GM10266 (cell line): ENCODE measurements around the gene CIT.
"Not testable (repeated sequence)": the region's sequence is repeated elsewhere in the genome, so short reads cannot be mapped to it uniquely, and the experiment has no call there.

ENCODE experiments used
- DNase-seq: peaks from one replicate; pipeline ENCODE4 v3.0.0; 2012; ENCODE audit errors: extremely low spot score
- CTCF ChIP-seq: IDR thresholded peaks from 2 replicates; pipeline ENCODE4 v1.5.1; 2012; ENCODE audit warnings: mild to moderate bottlenecking, low read depth; ENCODE audit not compliant: control insufficient read depth, insufficient read depth; ENCODE audit errors: missing control alignments

Gene CIT

GRCh38 chr12:119715268-119715620, 161.9 kb downstream of the CIT start:
- no peak for DNase-seq
- no peak for TF ChIP-seq CTCF

GRCh38 chr12:119714614-119715267, 162.4 kb downstream of the CIT start:
- TF ChIP-seq CTCF: no peak
- DNase-seq: no peak

- no peak for TF ChIP-seq CTCF
- DNase-seq: no peak
Measured at GRCh38 chr12:119713551-119714031, 163.5 kb downstream of the CIT start.

- no peak for TF ChIP-seq CTCF
Measured at GRCh38 chr12:119712721-119713120, 164.4 kb downstream of the CIT start.

GRCh38 chr12:119711693-119712092, 165.4 kb downstream of the CIT start:
- TF ChIP-seq CTCF: no peak
- no peak for DNase-seq

More at GRCh38 chr12:119712721-119713120, 164.4 kb downstream of the CIT start:
- DNase-seq: no peak

GRCh38 chr12:119710965-119711551, 166.1 kb downstream of the CIT start:
- no peak for TF ChIP-seq CTCF
- no peak for DNase-seq

GRCh38 chr12:119710374-119710964, 166.7 kb downstream of the CIT start:
- no peak for DNase-seq
- no peak for TF ChIP-seq CTCF

- not testable (repeated sequence) for DNase-seq
Measured at GRCh38 chr12:119706427-119706826, 170.7 kb downstream of the CIT start.
